Measurements from ENCODE around the gene NKX6-1.

Gene NKX6-1

GRCh38 chr4:84497504-84498202 lies 1.4 kb downstream of the NKX6-1 start:
- DNase-seq: no peak

- no peak for DNase-seq
Measured at GRCh38 chr4:84496706-84497503, 2.2 kb downstream of the NKX6-1 start.

- DNase-seq: no peak
Measured at GRCh38 chr4:84496331-84496705, 2.8 kb downstream of the NKX6-1 start.

GRCh38 chr4:84495794-84496261 lies 3.3 kb downstream of the NKX6-1 start:
- no peak for DNase-seq

- no peak for DNase-seq
Measured at GRCh38 chr4:84495118-84495793, 3.8 kb downstream of the NKX6-1 start.

GRCh38 chr4:84494531-84494930 lies 4.6 kb downstream of the NKX6-1 start:
- no peak for DNase-seq

GRCh38 chr4:84494076-84494475 lies 5.0 kb downstream of the NKX6-1 start:
- no peak for DNase-seq

- DNase-seq: no peak
Measured at GRCh38 chr4:84493092-84493850, 5.8 kb downstream of the NKX6-1 start.

- no peak for DNase-seq
Measured at GRCh38 chr4:84492737-84493091, 6.4 kb downstream of the NKX6-1 start.

GRCh38 chr4:84492290-84492689 lies 6.8 kb downstream of the NKX6-1 start:
- no peak for DNase-seq

GRCh38 chr4:84491481-84491880 lies 7.6 kb downstream of the NKX6-1 start:
- no peak for DNase-seq

GRCh38 chr4:84490663-84491062 lies 8.4 kb downstream of the NKX6-1 start:
- no peak for DNase-seq

GRCh38 chr4:84484236-84484635 lies 14.9 kb downstream of the NKX6-1 start:
- no peak for DNase-seq

GRCh38 chr4:84483688-84484087 lies 15.4 kb downstream of the NKX6-1 start:
- DNase-seq: no peak

GRCh38 chr4:84482564-84483563 lies 16.2 kb downstream of the NKX6-1 start:
- DNase-seq: no peak

- DNase-seq: no peak
Measured at GRCh38 chr4:84481860-84482245, 17.2 kb downstream of the NKX6-1 start.

- no peak for DNase-seq
Measured at GRCh38 chr4:84481077-84481859, 17.8 kb downstream of the NKX6-1 start.

GRCh38 chr4:84480082-84480481 lies 19.0 kb downstream of the NKX6-1 start:
- no peak for DNase-seq

GRCh38 chr4:84479663-84480062 lies 19.4 kb downstream of the NKX6-1 start:
- DNase-seq: no peak

- DNase-seq: no peak
Measured at GRCh38 chr4:84477738-84478137, 21.4 kb downstream of the NKX6-1 start.

GRCh38 chr4:84474107-84474506 lies 25.0 kb downstream of the NKX6-1 start:
- DNase-seq: no peak

Measured in activated CD4-positive, alpha-beta T cell treated with anti-CD3 and anti-CD28 coated beads for 4 hours (primary cell).